Measurements from ENCODE around the gene TRIM54.

- TF ChIP-seq, protein P1, sequence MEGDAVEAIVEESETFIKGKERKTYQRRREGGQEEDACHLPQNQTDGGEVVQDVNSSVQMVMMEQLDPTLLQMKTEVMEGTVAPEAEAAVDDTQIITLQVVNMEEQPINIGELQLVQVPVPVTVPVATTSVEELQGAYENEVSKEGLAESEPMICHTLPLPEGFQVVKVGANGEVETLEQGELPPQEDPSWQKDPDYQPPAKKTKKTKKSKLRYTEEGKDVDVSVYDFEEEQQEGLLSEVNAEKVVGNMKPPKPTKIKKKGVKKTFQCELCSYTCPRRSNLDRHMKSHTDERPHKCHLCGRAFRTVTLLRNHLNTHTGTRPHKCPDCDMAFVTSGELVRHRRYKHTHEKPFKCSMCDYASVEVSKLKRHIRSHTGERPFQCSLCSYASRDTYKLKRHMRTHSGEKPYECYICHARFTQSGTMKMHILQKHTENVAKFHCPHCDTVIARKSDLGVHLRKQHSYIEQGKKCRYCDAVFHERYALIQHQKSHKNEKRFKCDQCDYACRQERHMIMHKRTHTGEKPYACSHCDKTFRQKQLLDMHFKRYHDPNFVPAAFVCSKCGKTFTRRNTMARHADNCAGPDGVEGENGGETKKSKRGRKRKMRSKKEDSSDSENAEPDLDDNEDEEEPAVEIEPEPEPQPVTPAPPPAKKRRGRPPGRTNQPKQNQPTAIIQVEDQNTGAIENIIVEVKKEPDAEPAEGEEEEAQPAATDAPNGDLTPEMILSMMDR (IDR thresholded peaks at IDR 0.05; ENCODE audit: poor library complexity) = no peak
- TF ChIP-seq EZH2 (IDR thresholded peaks at IDR 0.05; ENCODE audit: borderline replicate concordance) (no peak), EZH2phosphoT487 (IDR thresholded peaks at IDR 0.05; ENCODE audit: low read depth, severe bottlenecking, unreplicated experiment) (no peak)
Observed at GRCh38 chr2:27233341-27233740, 48.9 kb upstream of the TRIM54 start.
